OCI-LY3 (cell line): Measurements from ENCODE around the gene AATK.
"Not testable (repeated sequence)": the region's sequence is repeated elsewhere in the genome, so short reads cannot be mapped to it uniquely, and the experiment has no call there.

ENCODE experiments used
- H2AFZ ChIP-seq: fragments of 200-600, 300-600 bp; shearing (Covaris generic); 2 replicates; pipeline ENCODE4 v1.6.0; 2014; ENCODE audit warnings: antibody characterized with exemption, low read depth, low read length
- H3K27ac ChIP-seq: fragments of 200-600, 300-600 bp; sonication (generic); 2 replicates; pipeline ENCODE4 v1.5.1; 2014; ENCODE audit warnings: mild to moderate bottlenecking, low read length, moderate library complexity, mixed read lengths
- H3K27me3 ChIP-seq: fragments of 200-600, 300-600 bp; sonication (generic); 2 replicates; pipeline ENCODE4 v1.6.1; 2014; ENCODE audit warnings: low read depth, low read length, mixed read lengths
- H3K36me3 ChIP-seq: fragments of 200-600, 300-600 bp; sonication (generic); replicated peaks from 2 replicates; pipeline ENCODE3; 2014; ENCODE audit warnings: low read depth, low read length, mixed read lengths
- H3K4me1 ChIP-seq: fragments of 300-600, 200-600 bp; sonication (generic); 2 replicates; pipeline ENCODE4 v1.6.1; 2014; ENCODE audit warnings: low read length, mixed read lengths
- H3K4me2 ChIP-seq: fragments of 200-600, 300-600 bp; sonication (generic); 2 replicates; pipeline ENCODE4 v1.6.1; 2014; ENCODE audit warnings: low read length, mixed read lengths
- H3K4me3 ChIP-seq: fragments of 300-600, 200-600 bp; sonication (generic); 2 replicates; pipeline ENCODE4 v1.5.1; 2014; ENCODE audit warnings: antibody characterized with exemption, mild to moderate bottlenecking, low read length, moderate library complexity
- H3K79me2 ChIP-seq: fragments of 300-600, 200-600 bp; shearing (Covaris generic); 2 replicates; pipeline ENCODE4 v1.6.1; 2014; ENCODE audit warnings: mild to moderate bottlenecking, low read length, mixed read lengths
- H3K9ac ChIP-seq: fragments of 300-600, 200-600 bp; shearing (Covaris generic); 2 replicates; pipeline ENCODE4 v1.6.0; 2014; ENCODE audit warnings: mild to moderate bottlenecking, low read length, moderate library complexity
- H3K9me3 ChIP-seq: fragments of 200-600, 300-600 bp; shearing (Covaris generic); 2 replicates; pipeline ENCODE4 v1.6.1; 2014; ENCODE audit warnings: low read length, mixed read lengths; ENCODE audit not compliant: insufficient read depth
- H4K20me1 ChIP-seq: fragments of 200-600, 300-600 bp; sonication (generic); 2 replicates; pipeline ENCODE4 v1.6.1; 2016; ENCODE audit warnings: low read length, mixed read lengths; ENCODE audit not compliant: insufficient read depth
- CTCF ChIP-seq: fragments of 200-600, 300-600 bp; sonication (generic); IDR thresholded peaks from 2 replicates; pipeline ENCODE4 v1.5.1; 2014; ENCODE audit warnings: antibody characterized with exemption, low read length, low read depth
- EZH2phosphoT487 ChIP-seq: fragments of 200-600 bp; shearing (Covaris generic); IDR thresholded peaks from 2 replicates; pipeline ENCODE4 v1.6.1; 2018; ENCODE audit warnings: antibody characterized with exemption, mixed run types, low read depth

The AATK gene

GRCh38 chr17:81082177-81083073 is 83.6 kb downstream of the AATK start:
- H4K20me1 ChIP-seq: no peaks in the 10 kb centered on the region
- TF ChIP-seq EZH2phosphoT487 (no peak), CTCF (no peak)
- no peak overlapping the region for H3K4me3 ChIP-seq

GRCh38 chr17:81081222-81082176 is 84.5 kb downstream of the AATK start:
- no peak overlapping the region for H3K9ac ChIP-seq
- no peak overlapping the region for H3K4me2 ChIP-seq
- no peak overlapping the region for H3K4me3 ChIP-seq
- H4K20me1 ChIP-seq: no peaks in the 10 kb centered on the region
- no peak overlapping the region for H2AFZ ChIP-seq
- H3K4me1 ChIP-seq: no peaks in the 10 kb centered on the region
- H3K36me3 ChIP-seq: no peaks in the 10 kb centered on the region
- no peaks in the 10 kb centered on the region for H3K79me2 ChIP-seq
- H3K9me3 ChIP-seq: no peaks in the 10 kb centered on the region
- TF ChIP-seq EZH2phosphoT487: no peak
- no peak for TF ChIP-seq CTCF
- peaks cover 9% of the 10 kb centered on the region; the same call in 1 of the 2 replicates for H3K27me3 ChIP-seq
- H3K27ac ChIP-seq: no peak overlapping the region

More at GRCh38 chr17:81082177-81083073, 83.6 kb downstream of the AATK start:
- Histone ChIP-seq H3K4me1 (no peaks in the 10 kb centered on the region), H3K27me3 (peaks cover 9% of the 10 kb centered on the region; the same call in 1 of the 2 replicates), H3K36me3 (no peaks in the 10 kb centered on the region), H3K9ac (no peak overlapping the region), H3K79me2 (no peaks in the 10 kb centered on the region), H3K9me3 (no peaks in the 10 kb centered on the region), H2AFZ (no peak overlapping the region), H3K4me2 (no peak overlapping the region), H3K27ac (no peak overlapping the region)

DNA sequence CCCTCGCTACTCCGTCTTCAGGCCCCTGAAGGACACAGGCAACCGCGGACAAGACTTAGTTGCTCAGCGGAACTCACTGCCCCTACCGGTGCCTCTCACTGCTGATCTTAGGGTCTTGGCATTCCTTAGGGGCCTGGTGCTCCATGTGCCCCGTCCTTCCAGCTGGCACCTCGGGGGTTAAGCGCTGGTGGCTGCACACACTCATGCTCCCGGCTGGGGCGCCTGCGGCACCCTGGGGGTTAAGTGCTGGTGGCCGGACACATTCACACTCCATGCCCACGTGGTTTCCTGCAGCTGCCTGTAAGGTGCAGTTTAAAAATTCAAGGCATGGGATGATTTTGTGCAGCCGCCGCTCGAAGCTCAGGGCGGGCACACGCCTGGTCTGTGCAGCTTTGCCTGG is 86.0 kb downstream of the AATK start:
- Histone ChIP-seq H3K9me3 (no peaks in the 10 kb centered on the region), H3K27me3 (peaks cover 9% of the 10 kb centered on the region; the same call in 1 of the 2 replicates), H3K4me1 (no peaks in the 10 kb centered on the region), H3K27ac (no peak overlapping the region), H3K36me3 (no peaks in the 10 kb centered on the region), H3K79me2 (no peaks in the 10 kb centered on the region), H3K9ac (no peak overlapping the region), H3K4me2 (no peak overlapping the region), H3K4me3 (no peak overlapping the region), H2AFZ (no peak overlapping the region), H4K20me1 (no peaks in the 10 kb centered on the region)
- TF ChIP-seq CTCF: no peak
- TF ChIP-seq EZH2phosphoT487: no peak

DNA sequence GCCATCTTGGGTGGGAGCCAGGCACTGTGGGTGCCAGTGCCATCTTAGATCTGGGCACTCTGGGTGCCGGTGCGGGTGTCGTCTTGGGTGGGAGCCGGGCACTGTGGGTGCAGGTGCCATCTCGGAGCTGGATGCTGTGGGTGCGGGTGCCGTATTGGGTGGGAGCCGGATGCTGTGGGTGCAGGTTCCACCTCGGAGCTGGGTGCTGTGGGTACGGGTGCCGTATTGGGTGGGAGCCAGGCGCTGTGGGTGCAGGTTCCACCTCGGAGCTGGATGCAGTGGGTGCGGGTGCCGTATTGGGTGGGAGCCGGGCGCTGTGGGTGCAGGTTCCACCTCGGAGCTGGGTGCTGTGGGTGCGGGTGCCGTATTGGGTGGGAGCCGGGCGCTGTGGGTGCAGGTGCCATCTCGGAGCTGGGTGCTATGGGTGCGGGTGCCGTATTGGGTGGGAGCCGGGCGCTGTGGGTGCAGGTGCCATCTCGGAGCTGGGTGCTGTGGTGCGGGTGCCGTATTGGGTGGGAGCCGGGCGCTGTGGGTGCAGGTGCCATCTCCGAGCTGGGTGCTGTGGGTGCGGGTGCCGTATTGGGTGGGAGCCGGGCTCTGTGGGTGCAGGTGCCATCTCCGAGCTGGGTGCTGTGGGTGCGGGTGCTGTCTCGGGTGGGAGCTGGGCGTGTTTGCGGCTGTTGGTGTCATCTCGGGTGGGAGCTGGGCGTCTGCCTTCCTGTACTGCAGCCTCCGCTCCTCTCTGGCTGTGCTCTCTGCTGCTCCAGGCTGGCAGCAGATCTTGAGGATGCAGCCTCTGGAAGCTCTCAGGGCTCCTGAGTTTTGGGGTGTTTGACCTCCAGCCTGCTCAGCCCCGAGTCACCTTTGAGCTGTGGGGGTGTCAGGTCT is 87.8 kb downstream of the AATK start:
- not testable (repeated sequence) for H3K9me3 ChIP-seq, H3K4me3 ChIP-seq, H3K27me3 ChIP-seq, H3K27ac ChIP-seq, H4K20me1 ChIP-seq, H3K9ac ChIP-seq, H3K4me2 ChIP-seq, H3K79me2 ChIP-seq, H2AFZ ChIP-seq, H3K36me3 ChIP-seq, H3K4me1 ChIP-seq
